A172 (cell line): ENCODE measurements around the gene OTOS. TPM values are rescaled to one million over a fixed set of nuclear protein-coding genes. Genes with fewer than 3 reads are reported as not detected.

Experiments
- DNase-seq: peaks from one replicate; pipeline ENCODE4 v3.0.0-alpha.2; 2015; ENCODE audit warnings: low spot score
- total RNA-seq: library from RNA; depleted of rRNA; stranded (reverse); fragments of >200 nt; shearing (Covaris generic); gene quantifications from 2 replicates; pipeline ENCODE4 v1.2.3, GENCODE V29; 2014

Gene OTOS
- total RNA-seq, 1 experiment from 2014 or later = not detected

GRCh38 chr2:240136671-240137292 is 3.7 kb downstream of the OTOS start:
- no peak for DNase-seq

- peak; percentile 67 for DNase-seq
Measured at GRCh38 chr2:240136013-240136670, 4.3 kb downstream of the OTOS start, which contains the start of gene COPS9. TSS of gene COPS9 (minus strand) at chr2:240136305. CDS start at chr2:240136284, 21 bp downstream.

GRCh38 chr2:240135706-240136012 is 4.8 kb downstream of the OTOS start:
- no peak for DNase-seq

- DNase-seq = no peak
Measured at GRCh38 chr2:240134956-240135520, 5.4 kb downstream of the OTOS start.

- no peak for DNase-seq
Measured at GRCh38 chr2:240134466-240134865, 6.0 kb downstream of the OTOS start.

- no peak for DNase-seq
Measured at GRCh38 chr2:240133401-240133800, 7.1 kb downstream of the OTOS start.

GRCh38 chr2:240132651-240132980 is 7.8 kb downstream of the OTOS start:
- no peak for DNase-seq

GRCh38 chr2:240131941-240132650 is 8.4 kb downstream of the OTOS start:
- no peak for DNase-seq

- no peak for DNase-seq
Measured at GRCh38 chr2:240131296-240131695, 9.2 kb downstream of the OTOS start.

- no peak for DNase-seq
Measured at GRCh38 chr2:240130393-240131195, 9.9 kb downstream of the OTOS start.

GRCh38 chr2:240129731-240130392 is 10.6 kb downstream of the OTOS start:
- DNase-seq = no peak

- DNase-seq = no peak
Measured at GRCh38 chr2:240129311-240129710, 11.1 kb downstream of the OTOS start.

GRCh38 chr2:240128608-240129145 is 11.8 kb downstream of the OTOS start:
- DNase-seq = no peak

- no peak for DNase-seq
Measured at GRCh38 chr2:240127911-240128607, 12.4 kb downstream of the OTOS start.

GRCh38 chr2:240127191-240127750 is 13.2 kb downstream of the OTOS start:
- DNase-seq = no peak

GRCh38 chr2:240126731-240127130 is 13.7 kb downstream of the OTOS start:
- no peak for DNase-seq

- DNase-seq = no peak
Measured at GRCh38 chr2:240125742-240126141, 14.7 kb downstream of the OTOS start.

GRCh38 chr2:240124651-240125030 is 15.8 kb downstream of the OTOS start:
- no peak for DNase-seq

- no peak for DNase-seq
Measured at GRCh38 chr2:240123821-240124650, 16.4 kb downstream of the OTOS start.
